Upper lobe of left lung (tissue), 6 donors: ENCODE measurements around the gene TAOK1. TPM values are rescaled to one million over a fixed set of nuclear protein-coding genes. Genes with fewer than 3 reads are reported as not detected.

ENCODE experiments used
- ATAC-seq, 2 donors: fragments of 200-7000 bp; cut with Tn5 transposase; one replicate each; pipeline ENCODE4 v1.9.1; 2022; ENCODE audit warnings: mild to moderate bottlenecking in 2 of 2, moderate library complexity in 2 of 2; ENCODE audit not compliant: low FRiP score in 2 of 2
- DNase-seq, 2 donors: peaks; one replicate each; pipeline ENCODE4 v3.0.0-alpha.2; 2019 to 2020
- H3K27ac ChIP-seq, 4 donors: fragments of 200-600 bp; sonication (generic); one replicate each; pipeline ENCODE4 v1.5.1; 2016 to 2019
- H3K27me3 ChIP-seq, 4 donors: fragments of 200-600 bp; sonication (generic); one replicate each; pipeline ENCODE4 v1.5.1; 2017 to 2019
- H3K36me3 ChIP-seq, 4 donors: fragments of 200-600 bp; sonication (generic); one replicate each; pipeline ENCODE4 v1.5.1; 2016 to 2019
- H3K4me1 ChIP-seq, 4 donors: fragments of 200-600 bp; sonication (generic); one replicate each; pipeline ENCODE4 v1.5.1; 2018 to 2019
- H3K4me3 ChIP-seq, 4 donors: fragments of 200-600 bp; sonication (generic); one replicate each; pipeline ENCODE4 v1.5.1; 2017 to 2019; ENCODE audit warnings: mild to moderate bottlenecking in 2 of 4, moderate library complexity in 1 of 4
- H3K9me3 ChIP-seq, 4 donors: fragments of 200-600 bp; sonication (generic); one replicate each; pipeline ENCODE4 v1.5.1; 2018 to 2019
- EP300 ChIP-seq, 4 donors: sonication (generic); formaldehyde crosslinking; IDR thresholded peaks; one replicate each; pipeline ENCODE4 v1.5.1; 2017; ENCODE audit warnings: antibody characterized with exemption in 4 of 4, control low read depth in 2 of 4
- POLR2A ChIP-seq, 4 donors: fragments of 450-650 bp; IDR thresholded peaks; one replicate each; pipeline ENCODE4 v1.5.1; 2016 to 2017; ENCODE audit warnings: antibody characterized with exemption in 4 of 4, mild to moderate bottlenecking in 2 of 4
- POLR2AphosphoS5 ChIP-seq, 2 donors: sonication (generic); formaldehyde crosslinking; IDR thresholded peaks; one replicate each; pipeline ENCODE4 v1.5.1; 2017; ENCODE audit warnings: antibody characterized with exemption in 2 of 2
- WGBS, 2 donors: methylation state at CpG; one replicate each; pipeline ENCODE4 v1.1.5; 2017 to 2018; 5-methylcytosine and 5-hydroxymethylcytosine counted together
- total RNA-seq, 6 donors: library from RNA; depleted of rRNA in 4 of 6; stranded (reverse); fragments of >200 nt in 4 of 6; gene quantifications; one replicate each; pipeline versions ENCODE4 v1.1.0 to v1.2.1, GENCODE V29; 2016 to 2021
- TF ChIP-seq, protein P1 (sequence below), 6 experiments: fragments of 450-650 bp in 4 of 6; fragments of 200-600 bp in 2 of 6; sonication (generic) in 2 of 6; IDR thresholded peaks; one replicate each; pipeline ENCODE4 v1.5.1; 2016 to 2019; ENCODE audit warnings: antibody characterized with exemption in 6 of 6
- donor health status: DM: no; HTN: no; CAD: no; lungs with moderate emphysema.
- donor health status: DM: no; HTN: yes; CAD: no; lungs with severe emphysema.

The TAOK1 gene
- total RNA-seq, 6 donors from 2014 or later = 43.0 to 100 (median 59.3) TPM

DNA sequence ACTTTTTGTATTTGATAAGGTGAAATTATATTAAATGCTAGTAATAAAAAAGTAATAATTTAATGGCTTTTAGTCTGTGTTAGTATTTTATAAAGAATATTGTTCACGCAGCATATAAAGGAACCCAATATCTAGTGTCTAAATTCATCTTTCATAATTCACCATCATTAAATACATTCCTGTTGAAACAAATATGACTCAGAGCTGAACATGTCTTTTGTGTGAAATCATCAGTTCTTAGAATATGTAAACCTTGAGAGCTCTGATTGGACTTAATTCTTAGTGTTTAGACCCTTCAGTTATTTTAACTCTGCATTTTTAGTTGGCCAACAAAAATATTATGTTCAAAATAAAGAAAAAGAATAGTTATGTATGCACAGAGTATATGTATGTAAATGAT is 104.8 kb downstream of the TAOK1 start:
- no peak overlapping the region for H3K27ac ChIP-seq
- 99 to 100% methylated on average over 1 of the region's 1 CpG for WGBS, 2 donors
- peaks cover 10 to 92% (median 50%) of the 10 kb centered on the region in 4 donors for H3K36me3 ChIP-seq
- H3K9me3 ChIP-seq = no peaks in the 10 kb centered on the region
- no peak for DNase-seq
- no peak for TF ChIP-seq POLR2A (IDR thresholded peaks at IDR 0.05)
- TF ChIP-seq POLR2AphosphoS5 (IDR thresholded peaks at IDR 0.05) = no peak
- TF ChIP-seq, protein P1, sequence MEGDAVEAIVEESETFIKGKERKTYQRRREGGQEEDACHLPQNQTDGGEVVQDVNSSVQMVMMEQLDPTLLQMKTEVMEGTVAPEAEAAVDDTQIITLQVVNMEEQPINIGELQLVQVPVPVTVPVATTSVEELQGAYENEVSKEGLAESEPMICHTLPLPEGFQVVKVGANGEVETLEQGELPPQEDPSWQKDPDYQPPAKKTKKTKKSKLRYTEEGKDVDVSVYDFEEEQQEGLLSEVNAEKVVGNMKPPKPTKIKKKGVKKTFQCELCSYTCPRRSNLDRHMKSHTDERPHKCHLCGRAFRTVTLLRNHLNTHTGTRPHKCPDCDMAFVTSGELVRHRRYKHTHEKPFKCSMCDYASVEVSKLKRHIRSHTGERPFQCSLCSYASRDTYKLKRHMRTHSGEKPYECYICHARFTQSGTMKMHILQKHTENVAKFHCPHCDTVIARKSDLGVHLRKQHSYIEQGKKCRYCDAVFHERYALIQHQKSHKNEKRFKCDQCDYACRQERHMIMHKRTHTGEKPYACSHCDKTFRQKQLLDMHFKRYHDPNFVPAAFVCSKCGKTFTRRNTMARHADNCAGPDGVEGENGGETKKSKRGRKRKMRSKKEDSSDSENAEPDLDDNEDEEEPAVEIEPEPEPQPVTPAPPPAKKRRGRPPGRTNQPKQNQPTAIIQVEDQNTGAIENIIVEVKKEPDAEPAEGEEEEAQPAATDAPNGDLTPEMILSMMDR (IDR thresholded peaks at IDR 0.05) = no peak
- TF ChIP-seq EP300 (IDR thresholded peaks at IDR 0.05) = no peak
- H3K4me1 ChIP-seq = no peaks in the 10 kb centered on the region
- no peak overlapping the region for H3K4me3 ChIP-seq
- no peaks in the 10 kb centered on the region for H3K27me3 ChIP-seq
- no peak for ATAC-seq

DNA sequence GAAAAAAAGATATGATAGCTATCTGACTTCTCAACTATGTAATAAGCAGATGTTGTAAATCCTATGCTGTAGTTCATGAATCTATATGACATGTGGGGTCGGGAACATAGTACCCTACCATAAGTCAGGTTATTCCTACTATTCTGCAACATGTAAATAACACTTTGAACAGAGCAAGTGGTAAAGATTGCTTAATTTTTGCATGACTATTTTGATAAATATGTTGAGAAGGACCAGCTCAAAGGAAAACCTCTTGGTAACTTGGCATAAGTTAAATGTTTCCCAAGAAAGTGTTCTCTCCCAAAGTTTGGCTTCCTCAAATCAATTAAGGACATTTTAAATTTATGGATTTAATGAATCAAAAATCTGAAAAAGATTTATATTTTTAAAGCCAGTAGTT is 114.5 kb downstream of the TAOK1 start:
- DNase-seq = no peak
- 88 to 96% methylated on average over 1 of the region's 1 CpG for WGBS, 2 donors
- no peaks in the 10 kb centered on the region for H3K9me3 ChIP-seq
- no peak for TF ChIP-seq POLR2A (IDR thresholded peaks at IDR 0.05)
- no peak overlapping the region for H3K4me3 ChIP-seq
- peaks cover 19 to 93% (median 45%) of the 10 kb centered on the region in 4 donors for H3K36me3 ChIP-seq
- no peaks in the 10 kb centered on the region for H3K27me3 ChIP-seq
- no peaks in the 10 kb centered on the region for H3K4me1 ChIP-seq
- no peak overlapping the region for H3K27ac ChIP-seq
- no peak for ATAC-seq

DNA sequence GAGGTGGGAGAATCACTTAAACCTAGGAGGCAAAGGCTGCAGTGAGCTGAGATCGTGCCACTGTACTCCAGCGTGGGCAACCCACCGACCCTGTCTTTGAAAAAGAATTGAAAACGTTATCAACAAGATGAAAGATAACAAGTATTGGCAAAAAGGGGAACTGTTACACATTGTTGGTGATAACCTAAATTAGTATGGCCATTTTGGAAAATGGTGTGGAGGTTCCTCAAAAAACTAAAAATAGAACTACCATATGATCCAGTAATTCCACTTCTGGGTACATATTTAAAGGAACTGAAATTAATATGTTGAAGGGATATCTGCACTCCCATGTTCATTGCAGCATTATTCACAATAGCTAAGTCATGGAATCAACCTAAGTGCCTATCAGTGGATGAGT is 115.7 kb downstream of the TAOK1 start:
- no peak for DNase-seq
- no peak for ATAC-seq
- H3K36me3 ChIP-seq = peaks cover 23 to 93% (median 43%) of the 10 kb centered on the region in 4 donors
- no peak overlapping the region for H3K27ac ChIP-seq
- no peak for TF ChIP-seq POLR2AphosphoS5 (IDR thresholded peaks at IDR 0.05)
- TF ChIP-seq EP300 (IDR thresholded peaks at IDR 0.05) = no peak
- TF ChIP-seq, protein P1 (IDR thresholded peaks at IDR 0.05) = no peak
- TF ChIP-seq POLR2A (IDR thresholded peaks at IDR 0.05) = no peak
- no peaks in the 10 kb centered on the region for H3K9me3 ChIP-seq
- H3K4me3 ChIP-seq = no peak overlapping the region
- WGBS, 2 donors = 76 to 78% methylated on average over 4 of the region's 4 CpGs
- no peaks in the 10 kb centered on the region for H3K27me3 ChIP-seq
- H3K4me1 ChIP-seq = no peaks in the 10 kb centered on the region

DNA sequence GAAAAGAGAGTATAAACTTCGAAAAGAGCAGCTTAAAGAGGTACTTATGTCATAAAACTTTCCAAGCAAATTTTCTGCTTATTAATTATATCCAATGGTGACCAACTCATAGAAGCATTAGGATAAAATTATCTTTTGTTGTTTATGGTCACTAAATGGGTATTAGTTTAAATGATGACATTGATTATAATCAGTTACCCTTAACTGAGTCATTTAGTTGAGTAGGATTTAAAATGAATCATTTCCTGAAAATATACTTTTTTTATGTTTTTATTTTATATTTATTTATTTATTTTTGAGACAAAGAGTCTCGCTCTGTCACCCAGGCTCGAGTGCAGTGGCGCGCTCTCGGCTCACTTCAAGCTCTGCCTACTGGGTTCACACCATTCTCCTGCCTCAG is 120.8 kb downstream of the TAOK1 start:
- H3K4me3 ChIP-seq = no peak overlapping the region
- no peak for DNase-seq
- TF ChIP-seq POLR2AphosphoS5 (IDR thresholded peaks at IDR 0.05) = no peak
- no peak for TF ChIP-seq EP300 (IDR thresholded peaks at IDR 0.05)
- TF ChIP-seq, protein P1 (IDR thresholded peaks at IDR 0.05) = no peak
- TF ChIP-seq POLR2A (IDR thresholded peaks at IDR 0.05) = no peak
- no peaks in the 10 kb centered on the region for H3K4me1 ChIP-seq
- no peak overlapping the region for H3K27ac ChIP-seq
- WGBS, 2 donors = 96 to 97% methylated on average over 6 of the region's 6 CpGs
- ATAC-seq = no peak
- no peaks in the 10 kb centered on the region for H3K9me3 ChIP-seq
- peaks cover 19 to 87% (median 43%) of the 10 kb centered on the region in 4 donors for H3K36me3 ChIP-seq
- no peaks in the 10 kb centered on the region for H3K27me3 ChIP-seq

DNA sequence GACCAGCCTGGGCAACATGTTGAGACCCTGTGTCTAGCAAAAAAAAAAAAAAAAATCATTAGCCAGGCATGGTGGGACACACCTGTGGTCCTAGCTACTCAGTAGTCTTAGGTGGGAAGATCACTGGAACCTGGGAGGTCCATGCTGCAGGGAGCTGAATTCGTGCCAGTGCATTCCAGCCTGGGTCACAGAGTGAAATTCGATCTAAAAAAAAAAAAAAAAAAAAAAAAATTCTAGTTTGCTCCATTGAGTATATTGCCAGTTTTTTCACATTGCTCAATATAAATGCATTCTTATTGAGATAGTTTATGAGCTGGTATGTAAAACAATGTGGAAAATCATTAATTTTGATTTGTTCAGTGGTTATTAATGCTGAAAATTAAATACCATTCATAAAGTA is 124.6 kb downstream of the TAOK1 start:
- TF ChIP-seq POLR2AphosphoS5 (IDR thresholded peaks at IDR 0.05) (no peak), POLR2A (IDR thresholded peaks at IDR 0.05) (no peak), EP300 (IDR thresholded peaks at IDR 0.05) (no peak)
- TF ChIP-seq, protein P1 (IDR thresholded peaks at IDR 0.05) = no peak
- H3K4me3 ChIP-seq = no peak overlapping the region
- peaks cover 37 to 94% (median 63%) of the 10 kb centered on the region in 4 donors for H3K36me3 ChIP-seq
- ATAC-seq (no peak), DNase-seq (no peak)
- WGBS, 2 donors = 58 to 66% methylated on average over 2 of the region's 2 CpGs
- H3K9me3 ChIP-seq = no peaks in the 10 kb centered on the region
- H3K4me1 ChIP-seq = no peaks in the 10 kb centered on the region
- H3K27ac ChIP-seq = no peak overlapping the region
- no peaks in the 10 kb centered on the region for H3K27me3 ChIP-seq
